Measurements from ENCODE around the gene SND1.

SND1 gene

DNA sequence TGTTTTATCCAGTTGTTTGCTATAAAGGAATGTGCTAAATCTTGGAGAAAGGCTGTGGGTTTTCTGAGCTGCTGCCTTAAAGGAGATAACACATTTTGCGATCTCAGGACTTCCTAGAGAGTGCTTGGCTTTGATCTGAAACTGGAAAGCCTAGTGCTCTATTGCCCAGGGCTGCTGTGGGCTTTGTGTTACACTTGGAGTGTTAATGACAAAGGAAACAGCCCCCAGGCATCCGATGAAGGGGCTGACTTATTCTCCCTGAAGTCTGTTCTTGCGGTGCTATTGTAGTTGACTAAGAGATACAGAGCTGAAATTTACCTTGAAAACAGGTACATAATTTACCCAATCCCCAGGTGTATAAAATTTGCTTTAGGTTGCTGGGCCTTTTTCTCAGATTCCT, 74.5 kb downstream of the SND1 start:
- H3K4me3 ChIP-seq (ENCODE audit: low read depth, low read length), result no peak overlapping the region
- TF ChIP-seq, protein P1, sequence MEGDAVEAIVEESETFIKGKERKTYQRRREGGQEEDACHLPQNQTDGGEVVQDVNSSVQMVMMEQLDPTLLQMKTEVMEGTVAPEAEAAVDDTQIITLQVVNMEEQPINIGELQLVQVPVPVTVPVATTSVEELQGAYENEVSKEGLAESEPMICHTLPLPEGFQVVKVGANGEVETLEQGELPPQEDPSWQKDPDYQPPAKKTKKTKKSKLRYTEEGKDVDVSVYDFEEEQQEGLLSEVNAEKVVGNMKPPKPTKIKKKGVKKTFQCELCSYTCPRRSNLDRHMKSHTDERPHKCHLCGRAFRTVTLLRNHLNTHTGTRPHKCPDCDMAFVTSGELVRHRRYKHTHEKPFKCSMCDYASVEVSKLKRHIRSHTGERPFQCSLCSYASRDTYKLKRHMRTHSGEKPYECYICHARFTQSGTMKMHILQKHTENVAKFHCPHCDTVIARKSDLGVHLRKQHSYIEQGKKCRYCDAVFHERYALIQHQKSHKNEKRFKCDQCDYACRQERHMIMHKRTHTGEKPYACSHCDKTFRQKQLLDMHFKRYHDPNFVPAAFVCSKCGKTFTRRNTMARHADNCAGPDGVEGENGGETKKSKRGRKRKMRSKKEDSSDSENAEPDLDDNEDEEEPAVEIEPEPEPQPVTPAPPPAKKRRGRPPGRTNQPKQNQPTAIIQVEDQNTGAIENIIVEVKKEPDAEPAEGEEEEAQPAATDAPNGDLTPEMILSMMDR (IDR thresholded peaks at IDR 0.05; ENCODE audit: low read depth, low read length), result no peak

DNA sequence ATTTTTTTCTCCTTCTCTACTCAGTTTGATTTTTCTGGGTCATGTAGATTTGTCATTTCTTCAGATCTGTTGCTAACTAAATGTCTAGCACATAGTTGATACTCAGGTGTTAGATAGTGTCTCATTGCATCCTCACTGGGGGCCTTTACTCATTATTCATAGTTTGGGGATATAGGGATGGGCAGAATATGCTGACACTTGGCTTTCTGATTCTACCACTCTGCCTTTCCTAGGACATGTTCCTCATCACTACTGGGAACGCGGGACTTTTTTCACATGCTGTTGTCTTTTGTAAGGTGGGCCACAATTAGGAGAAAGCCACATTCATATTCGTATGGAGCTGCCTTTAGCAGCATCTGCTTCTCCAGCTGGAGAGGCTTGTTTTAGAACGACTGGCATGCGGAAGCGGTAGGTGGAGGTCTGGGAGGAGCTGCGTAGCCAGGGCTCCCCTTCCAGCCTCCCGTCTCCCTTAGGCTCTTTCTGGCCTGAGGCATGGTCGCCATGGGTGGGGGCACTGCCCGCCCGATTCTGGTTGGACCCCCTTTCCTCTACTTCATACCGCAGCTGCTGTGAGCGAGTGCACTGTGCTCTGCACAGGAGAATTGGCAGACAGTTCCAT, 78.8 kb downstream of the SND1 start:
- TF ChIP-seq, protein P1 (IDR thresholded peaks at IDR 0.05; ENCODE audit: low read depth, low read length), result no peak
- no peak overlapping the region for H3K4me3 ChIP-seq (ENCODE audit: low read depth, low read length)

DNA sequence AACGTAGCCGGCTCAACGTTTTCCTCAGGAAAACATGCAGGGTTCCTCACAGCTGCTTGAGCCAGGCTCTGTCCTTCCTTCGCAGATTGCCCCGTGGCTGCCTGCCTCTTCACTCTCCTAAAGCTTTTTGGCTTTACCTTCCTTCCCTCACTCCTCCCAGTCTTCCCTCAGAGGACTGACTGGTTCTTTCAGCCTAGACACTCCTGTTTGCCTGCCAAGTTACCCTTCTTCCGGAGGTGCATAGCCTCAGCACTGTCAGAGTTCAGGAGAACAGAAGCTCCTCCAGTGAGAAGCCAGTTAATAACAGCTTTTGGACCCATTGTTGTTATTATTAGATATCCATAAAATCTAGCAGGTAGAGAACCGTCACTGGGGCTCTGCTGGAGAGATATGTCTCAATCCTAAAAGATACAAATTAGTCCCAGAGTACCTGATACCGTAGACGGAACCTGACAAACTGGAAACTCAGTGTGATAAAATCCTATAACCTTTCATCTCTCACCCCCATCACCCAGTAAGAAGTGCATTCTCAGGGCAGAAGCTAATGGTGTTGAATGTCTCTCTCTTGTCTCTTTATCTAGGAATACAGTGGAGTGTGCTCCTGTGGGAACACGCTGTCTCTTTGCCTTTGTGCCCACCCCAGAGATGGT, 79.6 kb downstream of the SND1 start:
- TF ChIP-seq, protein P1 (IDR thresholded peaks at IDR 0.05; ENCODE audit: low read depth, low read length), result no peak
- no peak overlapping the region for H3K4me3 ChIP-seq (ENCODE audit: low read depth, low read length)

DNA sequence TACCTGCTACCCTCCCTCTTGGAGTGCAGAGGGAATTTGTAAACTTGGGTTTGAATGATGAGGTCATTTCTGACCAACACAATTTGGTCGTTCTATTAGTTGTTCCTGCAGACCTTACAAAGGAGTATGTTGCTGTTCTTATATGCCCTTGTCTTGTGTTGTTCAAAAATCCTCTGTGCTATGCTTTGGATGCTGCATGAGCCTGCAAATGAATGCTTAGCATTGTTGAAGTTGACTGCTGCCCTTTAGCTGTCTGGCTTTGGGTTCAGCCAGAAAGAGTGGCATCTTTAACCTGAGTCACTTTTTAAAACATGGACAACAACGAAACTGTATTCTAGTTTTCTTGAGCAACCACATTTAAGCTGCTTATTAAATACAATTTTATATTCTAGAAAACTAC, 80.3 kb downstream of the SND1 start:
- TF ChIP-seq, protein P1 (IDR thresholded peaks at IDR 0.05; ENCODE audit: low read depth, low read length), result no peak
- no peak overlapping the region for H3K4me3 ChIP-seq (ENCODE audit: low read depth, low read length)

DNA sequence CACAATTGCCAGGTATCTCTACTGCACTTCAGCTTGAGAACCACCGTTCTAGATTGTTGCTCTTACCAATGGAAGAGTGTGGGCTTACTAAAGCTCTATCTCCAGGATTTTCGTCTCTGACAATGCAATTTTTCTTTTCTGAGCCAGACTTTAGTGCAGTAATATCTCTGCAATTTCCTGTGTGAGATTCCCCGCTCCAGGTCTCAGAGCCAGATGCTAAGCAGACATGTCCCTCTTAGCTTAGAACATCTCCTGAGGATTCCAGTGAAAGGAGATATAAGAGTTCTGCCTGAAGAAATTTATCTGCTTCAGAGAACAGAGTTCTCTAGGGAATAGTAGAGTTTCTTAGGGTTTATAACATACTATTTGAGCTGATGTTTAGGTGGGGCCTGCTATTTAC, 82.0 kb downstream of the SND1 start:
- no peak overlapping the region for H3K4me3 ChIP-seq (ENCODE audit: low read depth, low read length)
- TF ChIP-seq, protein P1 (IDR thresholded peaks at IDR 0.05; ENCODE audit: low read depth, low read length), result no peak

DNA sequence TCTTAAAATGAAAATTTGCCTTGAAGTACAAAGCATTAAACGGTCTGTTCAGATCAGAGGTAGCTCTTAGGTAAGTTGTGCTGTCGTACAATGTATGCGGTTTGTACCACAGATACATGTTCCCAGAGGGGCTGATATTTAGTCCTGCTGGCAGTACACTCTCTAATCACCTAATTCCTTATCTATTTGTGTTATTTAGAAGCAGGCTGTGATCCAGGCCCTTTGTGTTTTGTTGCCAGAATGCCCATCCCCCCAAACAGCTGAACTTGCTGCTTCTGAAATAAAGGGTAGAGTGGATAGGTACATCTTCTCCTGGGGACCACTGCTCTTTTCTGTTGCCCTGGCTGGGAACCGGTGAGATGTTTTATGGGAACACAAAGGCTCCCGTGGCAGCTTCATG, 84.5 kb downstream of the SND1 start:
- no peak overlapping the region for H3K4me3 ChIP-seq (ENCODE audit: low read depth, low read length)
- TF ChIP-seq, protein P1 (IDR thresholded peaks at IDR 0.05; ENCODE audit: low read depth, low read length), result no peak

DNA sequence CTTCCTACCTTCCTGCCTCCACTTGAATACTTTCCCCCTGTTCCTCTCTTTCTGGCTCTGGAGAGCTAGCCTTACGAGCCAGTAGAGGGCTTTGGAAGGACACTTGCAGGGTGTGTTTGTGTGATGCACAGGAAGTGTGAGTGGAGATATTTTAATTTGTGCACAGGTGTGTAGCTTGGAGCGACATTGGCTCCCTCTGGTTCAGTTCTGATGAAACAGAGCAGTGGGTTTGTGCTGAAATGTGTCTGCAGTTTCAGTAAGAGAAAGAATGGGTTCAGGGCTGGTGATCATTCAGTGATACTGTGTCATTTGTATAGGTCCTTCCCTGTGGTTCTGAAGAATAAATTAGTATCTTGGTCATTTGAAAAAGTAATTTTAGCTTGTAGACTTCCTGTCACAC, 86.9 kb downstream of the SND1 start:
- H3K4me3 ChIP-seq (ENCODE audit: low read depth, low read length), result no peak overlapping the region
- TF ChIP-seq, protein P1 (IDR thresholded peaks at IDR 0.05; ENCODE audit: low read depth, low read length), result no peak
